HG02840 (cell line): ENCODE data around the gene SLC25A47.
"Not testable (repeated sequence)": the region's sequence is repeated elsewhere in the genome, so short reads cannot be mapped to it uniquely, and the experiment has no call there.

Experiments
- ATAC-seq: cut with Tn5 transposase; IDR thresholded peaks from one replicate; pipeline ENCODE4 v1.9.1; 2021; ENCODE audit warnings: mild to moderate bottlenecking, moderate library complexity, moderate number of reproducible peaks; ENCODE audit not compliant: unreplicated experiment, low FRiP score

Gene SLC25A47, protein sequence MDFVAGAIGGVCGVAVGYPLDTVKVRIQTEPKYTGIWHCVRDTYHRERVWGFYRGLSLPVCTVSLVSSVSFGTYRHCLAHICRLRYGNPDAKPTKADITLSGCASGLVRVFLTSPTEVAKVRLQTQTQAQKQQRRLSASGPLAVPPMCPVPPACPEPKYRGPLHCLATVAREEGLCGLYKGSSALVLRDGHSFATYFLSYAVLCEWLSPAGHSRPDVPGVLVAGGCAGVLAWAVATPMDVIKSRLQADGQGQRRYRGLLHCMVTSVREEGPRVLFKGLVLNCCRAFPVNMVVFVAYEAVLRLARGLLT

GRCh38 chr14:100323121-100323941 is at the start of gene SLC25A47:
SLC25A47 (plus strand) TSS chr14:100323339; CDS start chr14:100323415, 76 bp downstream.
- ATAC-seq: no peak

DNA sequence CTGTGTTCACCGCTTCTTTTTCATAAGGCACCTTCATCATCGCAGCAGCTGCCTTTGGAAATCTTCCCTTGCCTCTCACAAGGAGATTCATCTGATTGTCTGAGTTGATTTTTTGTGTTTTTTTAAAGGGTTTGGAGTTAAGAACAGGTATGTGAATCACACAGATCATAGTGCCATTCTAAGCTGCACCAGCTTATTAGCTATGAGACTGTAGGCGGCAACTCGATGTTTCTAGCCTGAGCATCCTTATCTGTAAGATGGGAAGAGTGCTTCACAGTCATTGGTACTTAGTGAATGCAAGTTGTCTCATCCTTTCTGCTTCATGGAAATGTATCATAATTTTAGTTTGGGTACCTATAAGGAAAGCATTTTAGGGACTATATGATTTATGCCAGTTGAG is 48.9 kb upstream of the SLC25A47 start:
- ATAC-seq: no peak

- no peak for ATAC-seq
Measured at GRCh38 chr14:100275214-100275613, 47.9 kb upstream of the SLC25A47 start.

- ATAC-seq: no peak
Measured at GRCh38 chr14:100278702-100279101, 44.4 kb upstream of the SLC25A47 start.

GRCh38 chr14:100279133-100279532 is 44.0 kb upstream of the SLC25A47 start:
- no peak for ATAC-seq

- ATAC-seq: no peak
Measured at GRCh38 chr14:100279563-100279962, 43.6 kb upstream of the SLC25A47 start.

GRCh38 chr14:100281286-100282082 is 41.7 kb upstream of the SLC25A47 start:
- no peak for ATAC-seq

- ATAC-seq: no peak
Measured at GRCh38 chr14:100282083-100282350, 41.1 kb upstream of the SLC25A47 start.

- ATAC-seq: no peak
Measured at GRCh38 chr14:100282766-100283419, 40.2 kb upstream of the SLC25A47 start.

- ATAC-seq: not testable (repeated sequence)
Measured at GRCh38 chr14:100283436-100283835, 39.7 kb upstream of the SLC25A47 start.

DNA sequence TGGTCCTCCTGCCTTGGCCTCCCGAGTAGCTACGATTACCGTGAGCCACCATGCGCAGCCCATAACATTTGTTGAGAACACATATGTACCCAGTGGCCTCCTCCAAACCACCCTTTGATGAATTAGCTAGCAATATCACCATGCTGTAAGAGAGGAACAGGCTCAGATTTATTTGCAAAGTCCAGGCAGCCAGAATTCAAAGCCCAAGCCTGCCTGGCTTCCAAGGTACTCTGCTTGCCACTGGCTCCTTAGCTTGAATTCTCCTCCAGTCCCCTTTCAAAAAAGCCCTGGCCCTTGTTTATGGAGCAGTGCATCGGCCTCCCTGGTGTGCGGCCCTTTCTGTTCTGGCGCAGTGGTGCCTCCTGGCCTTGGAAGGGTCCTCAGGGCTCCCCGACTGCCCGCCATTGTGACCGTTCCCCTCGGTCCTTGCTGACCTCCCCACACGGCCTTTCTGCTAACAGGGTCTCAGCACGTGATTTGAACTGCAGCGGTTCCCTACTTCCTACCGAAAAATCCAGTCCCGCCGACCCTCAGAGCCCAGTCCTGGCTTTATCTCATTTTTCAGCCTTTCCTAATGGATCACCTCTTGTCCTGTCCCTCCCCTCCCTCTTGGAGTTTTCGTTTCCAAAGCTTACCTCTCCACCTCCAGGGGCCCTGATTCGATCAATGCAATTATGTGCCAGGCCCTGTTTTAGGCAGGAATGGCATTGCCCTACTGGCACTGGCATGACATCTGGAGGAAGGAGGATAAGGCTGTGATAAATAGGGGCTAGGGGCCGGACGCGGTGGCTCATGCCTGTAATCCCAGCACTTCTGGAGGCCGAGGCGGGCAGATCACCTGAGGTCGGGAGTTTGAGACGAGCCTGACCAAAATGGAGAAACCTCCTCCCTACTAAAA is 38.9 kb upstream of the SLC25A47 start:
- ATAC-seq: no peak

DNA sequence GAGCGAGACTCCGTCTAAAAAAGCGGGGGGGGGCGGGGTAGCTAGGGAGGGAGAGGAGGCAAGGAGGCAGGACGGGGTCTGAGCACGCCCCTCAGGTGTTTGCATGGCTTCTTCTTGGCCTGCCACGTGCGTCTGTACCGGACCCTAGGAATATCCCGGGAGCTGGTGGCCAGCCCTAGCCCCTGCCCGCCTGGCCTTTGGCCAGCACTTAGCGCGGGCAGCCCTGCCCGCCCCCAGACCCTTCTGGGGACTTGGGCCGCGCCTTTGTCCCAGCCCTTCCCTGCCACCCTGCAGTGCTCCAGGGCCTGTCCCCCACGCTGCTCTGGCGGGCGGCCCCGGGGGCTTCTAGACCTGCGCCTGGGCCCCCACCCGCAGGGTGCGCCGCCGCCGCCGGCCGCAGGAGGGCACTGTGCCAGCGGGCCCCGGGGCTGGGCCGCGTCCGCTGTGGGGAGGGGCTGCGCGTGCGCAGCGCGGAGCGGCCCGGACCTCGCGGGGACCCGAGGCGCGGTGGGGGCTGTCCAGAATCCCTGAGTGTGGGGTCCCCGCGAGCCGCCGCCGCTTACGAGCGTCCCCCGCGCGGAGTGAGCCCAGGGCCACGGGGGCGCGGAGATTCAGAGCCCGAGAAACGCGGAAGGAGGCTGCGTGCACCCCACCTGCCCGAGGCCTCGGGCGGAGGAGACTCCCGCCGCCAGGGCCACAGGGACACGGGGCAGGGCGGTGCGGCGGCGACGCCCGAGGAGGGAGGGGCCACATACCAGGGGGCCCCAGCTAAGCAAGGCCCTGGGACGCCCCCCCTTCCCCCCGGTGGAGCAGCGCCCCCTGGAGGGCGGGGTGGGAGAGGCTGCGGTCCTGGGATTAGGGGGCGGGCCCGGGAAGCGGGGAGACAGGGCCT is 37.9 kb upstream of the SLC25A47 start:
- ATAC-seq: peak; percentile 82

DNA sequence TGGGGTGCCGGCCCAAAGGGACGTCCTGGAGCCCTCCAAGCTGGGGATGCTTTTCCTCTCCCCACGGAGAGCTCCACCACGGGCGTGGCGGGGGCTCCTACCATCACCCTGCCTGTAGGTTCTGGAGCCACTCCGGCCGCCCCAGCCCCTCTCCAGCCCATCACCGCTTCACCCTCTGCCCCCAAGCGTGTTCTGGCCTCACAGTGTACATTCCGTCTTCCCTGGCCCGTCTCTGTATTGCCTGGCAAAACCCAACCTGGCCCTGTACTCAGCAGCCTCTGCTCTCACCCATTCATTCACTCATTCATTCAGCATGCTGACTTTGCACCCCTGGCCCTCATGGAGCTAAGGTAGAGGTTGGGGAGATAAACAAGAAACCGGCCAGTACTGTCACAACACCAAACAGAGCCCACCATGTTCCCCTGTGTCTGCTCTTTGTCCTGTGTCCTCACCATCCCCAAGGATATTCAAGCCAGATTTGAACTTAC is 37.2 kb upstream of the SLC25A47 start:
- no peak for ATAC-seq

DNA sequence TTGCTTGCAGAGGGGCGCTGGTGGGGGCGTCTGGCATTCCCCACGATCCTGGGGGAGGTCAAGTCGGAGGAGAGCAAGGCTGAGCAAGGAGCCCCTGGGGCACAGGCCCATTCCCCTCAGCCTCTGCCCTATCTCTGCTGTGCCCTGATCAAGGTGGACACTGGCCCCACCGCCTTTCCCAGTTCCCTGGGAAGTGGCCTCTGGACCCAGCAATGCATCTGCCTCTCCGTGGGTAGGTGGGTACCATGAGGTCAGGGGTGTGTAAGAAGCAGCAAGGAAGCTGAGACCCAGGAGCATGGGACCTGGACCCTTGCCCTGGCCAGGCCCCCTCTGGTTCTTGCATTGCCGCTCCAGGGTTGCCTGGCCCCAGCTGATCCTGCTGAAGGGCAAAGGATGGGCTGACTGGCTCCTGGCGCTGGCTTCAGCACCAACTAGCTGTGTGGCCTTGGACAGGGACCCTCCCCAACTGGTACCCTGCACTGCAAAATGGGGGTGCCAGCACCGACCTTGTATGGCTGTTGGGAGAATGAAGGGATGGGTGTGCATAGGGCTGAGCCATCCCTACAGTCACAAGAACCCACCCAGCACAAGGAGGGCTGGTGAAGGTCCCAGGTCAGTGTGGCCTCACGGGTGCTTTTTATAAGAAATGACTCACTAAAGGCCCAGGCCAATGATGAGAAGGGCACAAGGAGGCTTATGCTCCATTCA is 36.5 kb upstream of the SLC25A47 start:
- no peak for ATAC-seq

DNA sequence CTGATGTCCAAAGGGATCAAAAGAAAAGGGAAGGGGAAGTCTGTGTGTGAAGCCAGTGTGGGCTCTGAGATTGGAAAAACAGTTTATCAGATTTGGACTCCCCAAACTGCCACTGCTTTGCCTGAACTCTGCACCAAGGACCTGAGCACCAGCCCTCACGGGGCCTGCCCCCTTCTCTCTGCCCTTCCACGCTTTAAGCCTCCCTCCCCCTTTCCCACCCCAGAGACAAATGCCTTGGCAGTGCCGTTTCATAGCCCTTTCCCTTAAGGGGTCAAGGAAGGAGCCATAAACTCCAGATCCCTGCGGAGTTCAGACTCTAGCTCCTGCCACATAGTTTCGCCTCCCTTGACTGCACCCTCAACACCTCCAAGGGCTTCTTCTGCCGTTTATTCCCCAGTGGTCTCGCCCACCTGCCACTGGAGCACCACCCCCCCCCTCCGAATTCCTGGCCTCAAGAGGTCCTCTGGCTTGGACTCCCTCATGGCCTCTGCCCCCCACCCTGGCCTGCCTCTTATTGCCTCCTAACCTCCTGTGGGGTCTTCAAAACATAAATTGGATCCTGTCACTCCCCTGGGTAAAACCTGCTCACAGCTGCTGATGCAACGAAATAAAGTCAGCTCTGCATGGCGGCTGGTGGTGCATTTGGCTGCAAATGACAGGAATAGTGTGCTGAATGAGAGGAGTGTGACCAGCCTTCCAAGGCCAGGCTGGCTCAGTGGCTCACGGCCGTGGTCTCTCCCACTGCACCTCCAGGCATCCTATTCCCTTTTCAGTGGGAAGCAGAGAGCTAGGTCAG is 35.7 kb upstream of the SLC25A47 start:
- no peak for ATAC-seq

GRCh38 chr14:100287998-100288295 is 35.2 kb upstream of the SLC25A47 start:
- not testable (repeated sequence) for ATAC-seq
